Heart right ventricle (tissue), 16 donors: ENCODE data around the gene ARSI. TPM values are rescaled to one million over a fixed set of nuclear protein-coding genes. Genes with fewer than 3 reads are reported as not detected.

Experiments used
- ATAC-seq, 8 donors: fragments of 200-7000 bp; cut with Tn5 transposase; one replicate each; pipeline ENCODE4 v1.9.1; 2020; ENCODE audit warnings: mild to moderate bottlenecking in 8 of 8, moderate library complexity in 8 of 8, moderate number of reproducible peaks in 1 of 8
- DNase-seq, 2 donors: peaks; one replicate each; pipeline ENCODE4 v3.0.0-alpha.2; 2020
- H3K27ac ChIP-seq, 10 donors: fragments of 200-600 bp; sonication (generic) in 2 of 10; one replicate each; pipeline versions ENCODE4 v1.5.0 to v1.8.0; 2020 to 2022; ENCODE audit warnings: mild to moderate bottlenecking in 3 of 10
- H3K27me3 ChIP-seq, 7 donors: fragments of 200-600 bp; one replicate each; pipeline ENCODE4 v1.8.0; 2021 to 2022; ENCODE audit warnings: mild to moderate bottlenecking in 2 of 7
- H3K36me3 ChIP-seq, 9 donors: fragments of 200-600 bp; sonication (generic) in 1 of 9; one replicate each; pipeline versions ENCODE4 v1.5.0 to v1.8.0; 2020 to 2022; ENCODE audit warnings: mild to moderate bottlenecking in 2 of 9
- H3K4me1 ChIP-seq, 9 donors: fragments of 200-600 bp; sonication (generic) in 1 of 9; one replicate each; pipeline versions ENCODE4 v1.5.0 to v1.8.0; 2020 to 2022; ENCODE audit warnings: mild to moderate bottlenecking in 4 of 9
- H3K4me3 ChIP-seq, 10 donors: fragments of 200-600 bp; sonication (generic) in 2 of 10; one replicate each; pipeline versions ENCODE4 v1.5.0 to v1.8.0; 2020 to 2022; ENCODE audit warnings: mild to moderate bottlenecking in 7 of 10, moderate library complexity in 2 of 10
- H3K9me3 ChIP-seq, 11 donors: fragments of 200-600 bp in 10 of 11; sonication (generic) in 2 of 11; one replicate each; pipeline versions ENCODE4 v1.5.0 to v1.8.0; 2013 to 2022; ENCODE audit warnings: mild to moderate bottlenecking in 2 of 11, control low read depth in 1 of 11, moderate library complexity in 1 of 11
- CTCF ChIP-seq, 9 donors: fragments of 200-600 bp; sonication (generic) in 2 of 9; IDR thresholded peaks; one replicate each; pipeline versions ENCODE4 v1.5.0 to v1.8.0; 2021 to 2022; ENCODE audit warnings: antibody characterized with exemption in 9 of 9, mild to moderate bottlenecking in 5 of 9, moderate library complexity in 1 of 9
- WGBS, 2 donors: extraction: QIAGEN DNeasy Blood & Tissue Kit; methylation state at CpG; one replicate each; pipeline ENCODE4 v1.1.7; 2013; ENCODE audit warnings: inconsistent platforms in 1 of 2; 5-methylcytosine and 5-hydroxymethylcytosine counted together
- intact Hi-C, 10 donors: fragments of 100-400 bp; cut with DNase I; formaldehyde crosslinking; loops; one replicate each; pipeline versions ENCODE4 v1.11.1 to v1.14.2; 2022
- polyA plus RNA-seq, 2 donors: library from polyadenylated mRNA; stranded (reverse); fragments of 200-250 nt; gene quantifications; one replicate each; pipeline ENCODE4 v1.2.3, GENCODE V29; 2013
- total RNA-seq, 10 donors: library from RNA; stranded (reverse); fragmentation: NEBNext Ultra II Directional in 3 of 10; extraction: Animal tissue kit (Norgen Biotek cat#: 25700) in 3 of 10; gene quantifications; one replicate each; pipeline versions ENCODE4 v1.2.1 to v1.2.4, GENCODE V29; 2021 to 2023
- donor health status: Arrhythmogenic right ventricular cardiomyopathy.
- donor health status: ischemic (EF 13 %, LVEDD 7.1; RV severe dilation, severe dysfunction).
- donor health status: healthy with polysubstance abuse.
- donor health status: DM: no; HTN: yes; CAD: no.
- donor health status: DM: no; HTN: no; CAD: no.
- donor health status: ischemic (EF 25% LVEDD 6.9; RV normal size, moderate dysfunction).
- donor health status: ischemic (EF 25% LVEDD 5.7; RV mildly dilated, moderate dysfunction).
- donor health status: healthy.
- donor health status: DM: yes; HTN: yes; CAD: no.
- donor health status: Ischemic cardiomyopathy.
- donor health status: ischemic (EF 35%, LVEDD 5.7; RV mildly dilated, moderate dysfunction).
- donor health status: nonischemic (EF 11% LVEDD 7.7; RV severe dilation, severe dysfunction).
- donor health status: DM: yes; HTN: yes; CAD: no.
- donor health status: PGD.
- donor health status: ischemic (EF 29% LVEDD 5.4; RV normal size, mild dysfunction).
- donor health status: nonischemic (EF 23%, LVEDD 6.1; RV moderate dilation, normal function).

The ARSI gene
- total and polyA plus RNA-seq, 12 donors: 0.11 to 0.65 (median 0.32) TPM; not detected in 2

GRCh38 chr5:150270541-150271295, 32.0 kb downstream of the ARSI start:
- H3K4me3 ChIP-seq: no peak overlapping the region
- H3K27me3 ChIP-seq: no peaks in the 10 kb centered on the region
- intact Hi-C loops: loop anchor here in 5 of 10 donors (10.0 kb wide), 1 partner anchor 164 kb away; no protein-coding TSS in a partner anchor
- no peak overlapping the region for H3K27ac ChIP-seq
- no peaks in the 10 kb centered on the region for H3K9me3 ChIP-seq
- TF ChIP-seq CTCF (IDR thresholded peaks at IDR 0.05): no peak
- WGBS, 2 donors: 72 to 77% methylated on average over 12 of the region's 12 CpGs
- H3K4me1 ChIP-seq: no peaks in the 10 kb centered on the region
- H3K36me3 ChIP-seq: no peaks in the 10 kb centered on the region
- ATAC-seq (no peak), DNase-seq (no peak)

GRCh38 chr5:150266871-150267291, 35.8 kb downstream of the ARSI start:
- intact Hi-C loops: no loop called here
- ATAC-seq (no peak), DNase-seq (no peak)
- 78 to 89% methylated on average over 4 of the region's 4 CpGs for WGBS, 2 donors
- Histone ChIP-seq H3K9me3 (no peaks in the 10 kb centered on the region), H3K4me1 (peaks cover 0 to 13% (median 7%) of the 10 kb centered on the region in 9 donors), H3K27me3 (no peaks in the 10 kb centered on the region), H3K4me3 (no peak overlapping the region), H3K36me3 (no peaks in the 10 kb centered on the region), H3K27ac (no peak overlapping the region)
- TF ChIP-seq CTCF (IDR thresholded peaks at IDR 0.05): no peak

- Histone ChIP-seq H3K36me3 (no peaks in the 10 kb centered on the region), H3K4me1 (peaks cover 0 to 13% (median 7%) of the 10 kb centered on the region in 9 donors), H3K9me3 (no peaks in the 10 kb centered on the region), H3K27ac (no peak overlapping the region), H3K27me3 (no peaks in the 10 kb centered on the region), H3K4me3 (no peak overlapping the region)
- no peak for TF ChIP-seq CTCF (IDR thresholded peaks at IDR 0.05)
- intact Hi-C loops: loop anchor here in 1 of 10 donors (2.0 kb wide), 1 partner anchor 81 kb away; no protein-coding TSS in a partner anchor
- 74 to 82% methylated on average over 6 of the region's 6 CpGs for WGBS, 2 donors
- DNase-seq: no peak
- no peak for ATAC-seq
Observed at GRCh38 chr5:150265870-150266383, 36.8 kb downstream of the ARSI start.

- Histone ChIP-seq H3K4me3 (no peak overlapping the region), H3K27ac (no peak overlapping the region), H3K9me3 (no peaks in the 10 kb centered on the region), H3K4me1 (peaks cover 0 to 13% (median 7%) of the 10 kb centered on the region in 9 donors), H3K36me3 (no peaks in the 10 kb centered on the region), H3K27me3 (no peaks in the 10 kb centered on the region)
- WGBS, 2 donors: 89 to 90% methylated on average over 23 of the region's 23 CpGs
- DNase-seq (no peak), ATAC-seq (no peak)
- no peak for TF ChIP-seq CTCF (IDR thresholded peaks at IDR 0.05)
- intact Hi-C loops: loop anchor here in 1 of 10 donors (2.0 kb wide), 1 partner anchor 82 kb away; no protein-coding TSS in a partner anchor
Observed at GRCh38 chr5:150264667-150265603, 37.8 kb downstream of the ARSI start.
